Lower leg skin (tissue), 3 donors: ENCODE measurements around the gene NTRK2.

Source experiments
- POLR2A ChIP-seq, 2 donors: fragments of 450-650 bp; IDR thresholded peaks; one replicate each; pipeline ENCODE4 v1.6.1; 2016 to 2017; ENCODE audit warnings: antibody characterized with exemption in 2 of 2, mild to moderate bottlenecking in 1 of 2, moderate library complexity in 1 of 2
- TF ChIP-seq, protein P1 (sequence below), 3 donors: fragments of 450-650 bp; IDR thresholded peaks; one replicate each; pipeline ENCODE4 v1.5.1; 2016; ENCODE audit warnings: antibody characterized with exemption in 3 of 3, mild to moderate bottlenecking in 3 of 3, moderate library complexity in 2 of 3

GRCh38 chr9:84834426-84834825 lies 164.9 kb downstream of the NTRK2 start:
- TF ChIP-seq, protein P1, sequence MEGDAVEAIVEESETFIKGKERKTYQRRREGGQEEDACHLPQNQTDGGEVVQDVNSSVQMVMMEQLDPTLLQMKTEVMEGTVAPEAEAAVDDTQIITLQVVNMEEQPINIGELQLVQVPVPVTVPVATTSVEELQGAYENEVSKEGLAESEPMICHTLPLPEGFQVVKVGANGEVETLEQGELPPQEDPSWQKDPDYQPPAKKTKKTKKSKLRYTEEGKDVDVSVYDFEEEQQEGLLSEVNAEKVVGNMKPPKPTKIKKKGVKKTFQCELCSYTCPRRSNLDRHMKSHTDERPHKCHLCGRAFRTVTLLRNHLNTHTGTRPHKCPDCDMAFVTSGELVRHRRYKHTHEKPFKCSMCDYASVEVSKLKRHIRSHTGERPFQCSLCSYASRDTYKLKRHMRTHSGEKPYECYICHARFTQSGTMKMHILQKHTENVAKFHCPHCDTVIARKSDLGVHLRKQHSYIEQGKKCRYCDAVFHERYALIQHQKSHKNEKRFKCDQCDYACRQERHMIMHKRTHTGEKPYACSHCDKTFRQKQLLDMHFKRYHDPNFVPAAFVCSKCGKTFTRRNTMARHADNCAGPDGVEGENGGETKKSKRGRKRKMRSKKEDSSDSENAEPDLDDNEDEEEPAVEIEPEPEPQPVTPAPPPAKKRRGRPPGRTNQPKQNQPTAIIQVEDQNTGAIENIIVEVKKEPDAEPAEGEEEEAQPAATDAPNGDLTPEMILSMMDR (IDR thresholded peaks at IDR 0.05), result no peak
- TF ChIP-seq POLR2A (IDR thresholded peaks at IDR 0.05), result no peak
